DND-41 (cell line): ENCODE results near the gene SPATA31D3.

ENCODE experiments used
- ATAC-seq: fragments of 200-7000 bp; cut with Tn5 transposase; 3 replicates; pipeline ENCODE4 v1.9.1; 2021; ENCODE audit warnings: low read depth; ENCODE audit not compliant: insufficient read depth
- DNase-seq: peaks from one replicate; pipeline ENCODE4 v3.0.0-alpha.2; 2020
- H2AFZ ChIP-seq: 2 replicates; pipeline ENCODE4 v1.6.0; 2012; ENCODE audit warnings: low read depth, low read length
- H3K27ac ChIP-seq: 2 replicates; pipeline ENCODE4 v1.5.1; 2012; ENCODE audit warnings: low read length, inconsistent platforms
- H3K27me3 ChIP-seq: fragments of 200-600 bp; sonication (generic); 2 replicates; pipeline ENCODE4 v1.6.0; 2012; ENCODE audit warnings: low read length, mild to moderate bottlenecking, inconsistent platforms; ENCODE audit not compliant: insufficient read depth, poor library complexity
- H3K36me3 ChIP-seq: 2 replicates; pipeline ENCODE4 v1.5.1; 2012; ENCODE audit warnings: low read length, inconsistent platforms; ENCODE audit not compliant: insufficient read depth
- H3K4me1 ChIP-seq: 2 replicates; pipeline ENCODE4 v1.5.1; 2012; ENCODE audit warnings: mild to moderate bottlenecking, low read length; ENCODE audit not compliant: insufficient read depth
- H3K4me2 ChIP-seq: 2 replicates; pipeline ENCODE4 v1.6.0; 2012; ENCODE audit warnings: mild to moderate bottlenecking, moderate library complexity, low read length, inconsistent platforms; ENCODE audit not compliant: insufficient read depth
- H3K4me3 ChIP-seq, 2 experiments: fragments of 200-600 bp in 1 of 2; shearing (Covaris generic) in 1 of 2; 2 replicates each; pipeline ENCODE4 v1.5.1; 2012 to 2016; ENCODE audit warnings: inconsistent platforms in 2 of 2, low read length in 2 of 2, mild to moderate bottlenecking in 2 of 2, low read depth in 1 of 2, moderate library complexity in 1 of 2
- H3K79me2 ChIP-seq: 2 replicates; pipeline ENCODE4 v1.6.0; 2012; ENCODE audit warnings: low read length, inconsistent platforms; ENCODE audit not compliant: insufficient read depth
- H3K9ac ChIP-seq: 2 replicates; pipeline ENCODE4 v1.6.0; 2012; ENCODE audit warnings: low read depth, mild to moderate bottlenecking, inconsistent platforms, low read length, moderate library complexity
- H3K9me3 ChIP-seq: 2 replicates; pipeline ENCODE4 v1.5.1; 2012; ENCODE audit warnings: low read length, moderate library complexity, mild to moderate bottlenecking, inconsistent platforms; ENCODE audit not compliant: insufficient read depth, severe bottlenecking
- H4K20me1 ChIP-seq: 2 replicates; pipeline ENCODE4 v1.6.0; 2012; ENCODE audit warnings: low read length; ENCODE audit not compliant: insufficient read depth
- CTCF ChIP-seq: IDR thresholded peaks from 2 replicates; pipeline ENCODE4 v1.5.1; 2012; ENCODE audit warnings: borderline replicate concordance, low read length, moderate library complexity, mild to moderate bottlenecking; ENCODE audit not compliant: poor library complexity, severe bottlenecking; ENCODE audit errors: extremely low read depth
- EZH2 ChIP-seq: IDR thresholded peaks from 3 replicates; pipeline ENCODE4 v1.6.1; 2012; ENCODE audit warnings: borderline replicate concordance, low read depth, mild to moderate bottlenecking, moderate library complexity, low read length, inconsistent platforms; ENCODE audit not compliant: severe bottlenecking

SPATA31D3 gene

GRCh38 chr9:81968026-81968425 lies 24.7 kb downstream of the SPATA31D3 start:
- no peak overlapping the region for H3K4me2 ChIP-seq
- no peak for ATAC-seq
- no peak for DNase-seq
- H2AFZ ChIP-seq: no peak overlapping the region
- H3K4me1 ChIP-seq: no peaks in the 10 kb centered on the region
- no peak overlapping the region for H3K27ac ChIP-seq
- no peaks in the 10 kb centered on the region for H3K79me2 ChIP-seq
- H3K36me3 ChIP-seq: no peaks in the 10 kb centered on the region
- no peaks in the 10 kb centered on the region for H3K27me3 ChIP-seq
- no peaks in the 10 kb centered on the region for H3K9me3 ChIP-seq
- H4K20me1 ChIP-seq: no peaks in the 10 kb centered on the region
- TF ChIP-seq EZH2 (no peak), CTCF (no peak)
- H3K4me3 ChIP-seq: no peak overlapping the region
- H3K9ac ChIP-seq: no peak overlapping the region

- H3K4me3 ChIP-seq: no peak overlapping the region
These were observed 26.7 kb downstream of the SPATA31D3 start for GRCh38 chr9:81969971-81970370.

GRCh38 chr9:81971727-81972126 lies 28.4 kb downstream of the SPATA31D3 start:
- Histone ChIP-seq H3K79me2 (no peaks in the 10 kb centered on the region), H3K9ac (no peak overlapping the region), H3K4me1 (no peaks in the 10 kb centered on the region), H3K4me2 (no peak overlapping the region), H3K27ac (no peak overlapping the region), H3K4me3 (no peak overlapping the region), H3K36me3 (no peaks in the 10 kb centered on the region), H4K20me1 (no peaks in the 10 kb centered on the region), H3K9me3 (no peaks in the 10 kb centered on the region), H2AFZ (no peak overlapping the region), H3K27me3 (no peaks in the 10 kb centered on the region)
- no peak for DNase-seq
- no peak for ATAC-seq
- TF ChIP-seq CTCF (no peak), EZH2 (no peak)

More at GRCh38 chr9:81969971-81970370, 26.7 kb downstream of the SPATA31D3 start:
- Histone ChIP-seq H3K9me3 (no peaks in the 10 kb centered on the region), H3K4me2 (no peak overlapping the region), H3K27me3 (no peaks in the 10 kb centered on the region), H3K27ac (no peak overlapping the region), H3K9ac (no peak overlapping the region), H2AFZ (no peak overlapping the region), H4K20me1 (no peaks in the 10 kb centered on the region), H3K36me3 (no peaks in the 10 kb centered on the region), H3K4me1 (no peaks in the 10 kb centered on the region), H3K79me2 (no peaks in the 10 kb centered on the region)
- DNase-seq (no peak), ATAC-seq (no peak)
- TF ChIP-seq EZH2 (no peak), CTCF (no peak)

- Histone ChIP-seq H2AFZ (no peak overlapping the region; the same call in 1 of the 2 replicates), H3K4me1 (peaks cover 11% of the 10 kb centered on the region), H3K79me2 (no peaks in the 10 kb centered on the region), H3K36me3 (no peaks in the 10 kb centered on the region), H3K4me3 (no peak overlapping the region), H3K27me3 (no peaks in the 10 kb centered on the region), H3K27ac (no peak overlapping the region), H3K9me3 (no peaks in the 10 kb centered on the region), H4K20me1 (no peaks in the 10 kb centered on the region), H3K4me2 (no peak overlapping the region), H3K9ac (no peak overlapping the region)
- no peak for TF ChIP-seq EZH2
- no peak for TF ChIP-seq CTCF
- ATAC-seq: no peak
- DNase-seq: no peak
These were observed 31.5 kb downstream of the SPATA31D3 start for GRCh38 chr9:81974764-81975163.
